ENCODE measurements around the gene KBTBD12. TPM values are rescaled to one million over a fixed set of nuclear protein-coding genes. Genes with fewer than 3 reads are reported as not detected.

KBTBD12 gene
- total RNA-seq, 1 donor from 2014 or later: under 0.01 TPM

- no peak for FAIRE-seq
- DNase-seq (ENCODE audit: low read depth): no peak
- no peak for TF ChIP-seq CTCF (IDR thresholded peaks at IDR 0.05; ENCODE audit: insufficient read depth, low read length, severe bottlenecking)
These were observed 73.9 kb downstream of the KBTBD12 start for GRCh38 chr3:127988770-127989557.

GRCh38 chr3:127990051-127990450 is 75.0 kb downstream of the KBTBD12 start:
- FAIRE-seq: no peak
- no peak for TF ChIP-seq CTCF (IDR thresholded peaks at IDR 0.05; ENCODE audit: insufficient read depth, low read length, severe bottlenecking)
- H3K27me3 ChIP-seq (ENCODE audit: control insufficient read depth, insufficient read depth, low read length): no peaks in the 10 kb centered on the region
- H3K4me3 ChIP-seq (ENCODE audit: low read depth, low read length): no peak overlapping the region
- DNase-seq (ENCODE audit: low read depth): no peak
- no peaks in the 10 kb centered on the region for H3K36me3 ChIP-seq (ENCODE audit: control insufficient read depth, insufficient read depth, low read length)

More at GRCh38 chr3:127988770-127989557, 73.9 kb downstream of the KBTBD12 start:
- Histone ChIP-seq H3K36me3 (ENCODE audit: control insufficient read depth, insufficient read depth, low read length) (no peaks in the 10 kb centered on the region), H3K27me3 (ENCODE audit: control insufficient read depth, insufficient read depth, low read length) (peaks cover 1% of the 10 kb centered on the region), H3K4me3 (ENCODE audit: low read depth, low read length) (no peak overlapping the region)

GRCh38 chr3:127990461-127990860 is 75.4 kb downstream of the KBTBD12 start:
- Histone ChIP-seq H3K36me3 (ENCODE audit: control insufficient read depth, insufficient read depth, low read length) (no peaks in the 10 kb centered on the region), H3K27me3 (ENCODE audit: control insufficient read depth, insufficient read depth, low read length) (no peaks in the 10 kb centered on the region), H3K4me3 (ENCODE audit: low read depth, low read length) (no peak overlapping the region)
- no peak for DNase-seq (ENCODE audit: low read depth)
- TF ChIP-seq CTCF (IDR thresholded peaks at IDR 0.05; ENCODE audit: insufficient read depth, low read length, severe bottlenecking): no peak
- FAIRE-seq: no peak

GRCh38 chr3:127991251-127991650 is 76.2 kb downstream of the KBTBD12 start:
- no peak for TF ChIP-seq CTCF (IDR thresholded peaks at IDR 0.05; ENCODE audit: insufficient read depth, low read length, severe bottlenecking)
- FAIRE-seq: no peak
- DNase-seq (ENCODE audit: low read depth): no peak
- H3K4me3 ChIP-seq (ENCODE audit: low read depth, low read length): no peak overlapping the region
- no peaks in the 10 kb centered on the region for H3K36me3 ChIP-seq (ENCODE audit: control insufficient read depth, insufficient read depth, low read length)
- no peaks in the 10 kb centered on the region for H3K27me3 ChIP-seq (ENCODE audit: control insufficient read depth, insufficient read depth, low read length)

GRCh38 chr3:127991681-127992080 is 76.6 kb downstream of the KBTBD12 start:
- TF ChIP-seq CTCF (IDR thresholded peaks at IDR 0.05; ENCODE audit: insufficient read depth, low read length, severe bottlenecking): no peak
- DNase-seq (ENCODE audit: low read depth) (no peak), FAIRE-seq (no peak)

GRCh38 chr3:127992127-127992526 is 77.1 kb downstream of the KBTBD12 start:
- DNase-seq (ENCODE audit: low read depth): no peak
- no peak for FAIRE-seq

More at GRCh38 chr3:127991681-127992080, 76.6 kb downstream of the KBTBD12 start:
- Histone ChIP-seq H3K27me3 (ENCODE audit: control insufficient read depth, insufficient read depth, low read length) (no peaks in the 10 kb centered on the region), H3K4me3 (ENCODE audit: low read depth, low read length) (no peak overlapping the region), H3K36me3 (ENCODE audit: control insufficient read depth, insufficient read depth, low read length) (no peaks in the 10 kb centered on the region)

More at GRCh38 chr3:127992127-127992526, 77.1 kb downstream of the KBTBD12 start:
- H3K4me3 ChIP-seq (ENCODE audit: low read depth, low read length): no peak overlapping the region
- TF ChIP-seq CTCF (IDR thresholded peaks at IDR 0.05; ENCODE audit: insufficient read depth, low read length, severe bottlenecking): no peak
- H3K27me3 ChIP-seq (ENCODE audit: control insufficient read depth, insufficient read depth, low read length): no peaks in the 10 kb centered on the region
- H3K36me3 ChIP-seq (ENCODE audit: control insufficient read depth, insufficient read depth, low read length): no peaks in the 10 kb centered on the region

Measured in bronchial epithelial cell (primary cell).